Muscle of leg (tissue), 11 donors: ENCODE data around the gene ADAM11. TPM values are rescaled to one million over a fixed set of nuclear protein-coding genes. Genes with fewer than 3 reads are reported as not detected.
"Not testable (repeated sequence)": the region's sequence is repeated elsewhere in the genome, so short reads cannot be mapped to it uniquely, and the experiment has no call there.

Source experiments
- DNase-seq: peaks from one replicate; pipeline ENCODE4 v3.0.0; 2013
- H3K27ac ChIP-seq: one replicate; pipeline ENCODE4 v1.5.1; 2013; ENCODE audit warnings: mild to moderate bottlenecking, low read length, control low read depth
- H3K27me3 ChIP-seq: one replicate; pipeline ENCODE4 v1.6.1; 2013; ENCODE audit warnings: low read length; ENCODE audit not compliant: control insufficient read depth, insufficient read depth
- H3K36me3 ChIP-seq: one replicate; pipeline ENCODE4 v1.6.1; 2013; ENCODE audit warnings: low read length; ENCODE audit not compliant: control insufficient read depth, insufficient read depth
- H3K4me1 ChIP-seq: one replicate; pipeline ENCODE4 v1.6.1; 2013; ENCODE audit warnings: low read length; ENCODE audit not compliant: control insufficient read depth, insufficient read depth
- H3K4me3 ChIP-seq: one replicate; pipeline ENCODE4 v1.5.1; 2013; ENCODE audit warnings: low read length, control low read depth
- H3K9me3 ChIP-seq: replicated peaks from 2 replicates; pipeline ENCODE4 v1.6.1; 2013; ENCODE audit warnings: low read depth, low read length; ENCODE audit not compliant: control insufficient read depth
- WGBS: methylation state at CpG from one replicate; pipeline ENCODE4 v1.1.5; 2013; ENCODE audit warnings: missing lambda C conversion rate; ENCODE audit not compliant: insufficient coverage; 5-methylcytosine and 5-hydroxymethylcytosine counted together
- polyA plus RNA-seq, 8 donors: library from polyadenylated mRNA; unstranded; fragments of 120-200 nt; gene quantifications; one replicate each; pipeline versions ENCODE4 v1.2.1 to v1.2.3, GENCODE V29; 2013; ENCODE audit warnings: inconsistent platforms in 1 of 8, low replicate concordance in 1 of 8; ENCODE audit not compliant: insufficient read length in 8 of 8, insufficient read depth in 1 of 8
- total RNA-seq: library from RNA; stranded (reverse); fragments of 120-200 nt; gene quantifications from one replicate; pipeline ENCODE4 v1.2.4, GENCODE V29; 2013

The ADAM11 gene
- total and polyA plus RNA-seq, 9 donors = 1.3 to 4.3 (median 2.3) TPM

GRCh38 chr17:44795928-44796327 lies 37.1 kb downstream of the ADAM11 start:
- Histone ChIP-seq H3K4me3 (no peak overlapping the region), H3K9me3 (no peaks in the 10 kb centered on the region), H3K36me3 (peaks cover 16% of the 10 kb centered on the region), H3K27ac (peak overlapping the region; percentile 85), H3K4me1 (peaks cover 28% of the 10 kb centered on the region), H3K27me3 (no peaks in the 10 kb centered on the region)
- WGBS = 64% methylated on average over 8 of the region's 10 CpGs
- no peak for DNase-seq

GRCh38 chr17:44796731-44797130 lies 37.9 kb downstream of the ADAM11 start:
- WGBS = 90% methylated on average over 2 of the region's 9 CpGs
- Histone ChIP-seq H3K4me1 (peaks cover 28% of the 10 kb centered on the region), H3K27ac (no peak overlapping the region), H3K27me3 (no peaks in the 10 kb centered on the region), H3K4me3 (no peak overlapping the region), H3K36me3 (peaks cover 16% of the 10 kb centered on the region), H3K9me3 (no peaks in the 10 kb centered on the region)
- no peak for DNase-seq

- Histone ChIP-seq H3K36me3 (peaks cover 18% of the 10 kb centered on the region), H3K27ac (no peak overlapping the region), H3K4me3 (no peak overlapping the region), H3K27me3 (no peaks in the 10 kb centered on the region), H3K4me1 (peaks cover 28% of the 10 kb centered on the region), H3K9me3 (no peaks in the 10 kb centered on the region)
- DNase-seq = no peak
- 74% methylated on average over 6 of the region's 11 CpGs for WGBS
Observed at GRCh38 chr17:44797802-44798201, 39.0 kb downstream of the ADAM11 start.

DNA sequence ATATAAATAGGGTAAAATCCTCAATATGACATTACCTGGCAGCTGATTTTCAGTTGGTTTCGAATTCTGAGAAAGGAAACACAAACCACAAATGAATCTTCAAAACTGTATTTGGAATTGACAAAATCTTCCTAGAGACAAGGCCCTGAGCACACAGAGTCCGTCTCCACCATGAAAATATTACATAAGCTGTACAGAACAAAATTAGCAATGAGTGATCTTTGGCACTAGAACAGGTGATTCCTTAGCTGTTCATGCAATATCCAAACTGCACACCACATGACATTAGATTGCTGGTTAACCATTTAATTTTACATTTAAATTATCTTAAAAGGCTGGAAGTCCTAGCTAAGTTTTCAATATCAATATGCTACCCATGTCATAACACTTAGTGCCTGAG lies 39.6 kb downstream of the ADAM11 start:
- DNase-seq = no peak
- no peaks in the 10 kb centered on the region for H3K9me3 ChIP-seq
- peaks cover 28% of the 10 kb centered on the region for H3K4me1 ChIP-seq
- H3K27ac ChIP-seq = no peak overlapping the region
- H3K4me3 ChIP-seq = no peak overlapping the region
- no CpG with 5 or more reads among the region's 2 CpGs for WGBS
- H3K36me3 ChIP-seq = peaks cover 22% of the 10 kb centered on the region
- H3K27me3 ChIP-seq = no peaks in the 10 kb centered on the region

DNA sequence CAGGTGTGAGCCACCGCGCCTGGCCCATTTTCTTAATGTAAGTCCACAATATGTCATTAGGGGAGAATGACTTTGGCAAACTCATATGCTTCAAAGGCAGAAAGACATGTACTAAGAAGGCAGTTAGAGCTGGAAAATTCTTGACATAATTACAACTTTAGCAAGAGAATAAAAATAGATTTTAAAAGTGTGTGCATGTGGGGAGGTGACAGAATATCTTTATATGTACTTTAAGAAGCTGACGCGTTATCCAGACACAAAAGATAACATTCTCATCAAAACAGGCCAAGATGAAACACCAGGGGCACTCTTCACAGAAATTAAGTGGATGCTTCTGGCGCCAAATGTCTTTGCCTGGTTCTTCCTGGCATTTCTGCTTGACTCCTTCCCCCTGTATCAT lies 43.1 kb downstream of the ADAM11 start:
- no peaks in the 10 kb centered on the region for H3K27me3 ChIP-seq
- H3K4me3 ChIP-seq = no peak overlapping the region
- H3K9me3 ChIP-seq = no peaks in the 10 kb centered on the region
- H3K27ac ChIP-seq = no peak overlapping the region
- WGBS = 90% methylated on average over 2 of the region's 5 CpGs
- peaks cover 46% of the 10 kb centered on the region for H3K36me3 ChIP-seq
- H3K4me1 ChIP-seq = peaks cover 5% of the 10 kb centered on the region
- DNase-seq = no peak

GRCh38 chr17:44804302-44805089 lies 45.7 kb downstream of the ADAM11 start:
- H3K27me3 ChIP-seq = no peaks in the 10 kb centered on the region
- WGBS = 60% methylated on average over 6 of the region's 10 CpGs
- H3K27ac ChIP-seq = peak overlapping the region; percentile 9
- DNase-seq = peak; percentile 89
- H3K4me1 ChIP-seq = peaks cover 8% of the 10 kb centered on the region
- H3K4me3 ChIP-seq = no peak overlapping the region
- H3K9me3 ChIP-seq = no peaks in the 10 kb centered on the region
- H3K36me3 ChIP-seq = peaks cover 36% of the 10 kb centered on the region

GRCh38 chr17:44807093-44807816 lies 48.5 kb downstream of the ADAM11 start:
- WGBS = no CpG with 5 or more reads among the region's 4 CpGs
- no peak overlapping the region for H3K27ac ChIP-seq
- H3K4me3 ChIP-seq = no peak overlapping the region
- H3K9me3 ChIP-seq = no peaks in the 10 kb centered on the region
- peaks cover 8% of the 10 kb centered on the region for H3K4me1 ChIP-seq
- H3K36me3 ChIP-seq = peaks cover 27% of the 10 kb centered on the region
- no peak for DNase-seq
- no peaks in the 10 kb centered on the region for H3K27me3 ChIP-seq

DNA sequence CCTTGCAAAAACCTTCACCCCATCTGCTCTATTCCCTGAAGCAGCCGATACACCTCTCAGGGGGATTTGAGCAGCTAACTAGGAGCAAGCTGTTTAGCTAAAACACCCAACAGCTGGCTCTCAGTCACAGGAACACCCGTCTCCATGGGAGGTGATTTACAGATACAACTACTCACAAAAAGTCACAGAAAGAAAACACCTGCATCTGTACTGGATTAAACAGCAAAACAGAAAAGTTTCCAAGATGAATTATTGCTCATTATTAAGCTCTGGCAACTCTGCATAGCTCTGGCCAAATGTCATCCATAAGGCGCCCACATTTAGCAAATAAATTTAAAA lies 49.0 kb downstream of the ADAM11 start:
- Histone ChIP-seq H3K4me1 (peaks cover 8% of the 10 kb centered on the region), H3K9me3 (no peaks in the 10 kb centered on the region), H3K27ac (no peak overlapping the region), H3K4me3 (no peak overlapping the region), H3K36me3 (peaks cover 27% of the 10 kb centered on the region), H3K27me3 (no peaks in the 10 kb centered on the region)
- peak; percentile 49 for DNase-seq
- WGBS = no CpG with 5 or more reads among the region's 3 CpGs

- Histone ChIP-seq H3K4me3 (no peak overlapping the region), H3K9me3 (no peaks in the 10 kb centered on the region), H3K27ac (no peak overlapping the region), H3K27me3 (no peaks in the 10 kb centered on the region), H3K36me3 (peaks cover 26% of the 10 kb centered on the region), H3K4me1 (peaks cover 8% of the 10 kb centered on the region)
- DNase-seq = no peak
- no CpG with 5 or more reads among the region's 4 CpGs for WGBS
Observed at GRCh38 chr17:44808156-44808555, 49.4 kb downstream of the ADAM11 start.

DNA sequence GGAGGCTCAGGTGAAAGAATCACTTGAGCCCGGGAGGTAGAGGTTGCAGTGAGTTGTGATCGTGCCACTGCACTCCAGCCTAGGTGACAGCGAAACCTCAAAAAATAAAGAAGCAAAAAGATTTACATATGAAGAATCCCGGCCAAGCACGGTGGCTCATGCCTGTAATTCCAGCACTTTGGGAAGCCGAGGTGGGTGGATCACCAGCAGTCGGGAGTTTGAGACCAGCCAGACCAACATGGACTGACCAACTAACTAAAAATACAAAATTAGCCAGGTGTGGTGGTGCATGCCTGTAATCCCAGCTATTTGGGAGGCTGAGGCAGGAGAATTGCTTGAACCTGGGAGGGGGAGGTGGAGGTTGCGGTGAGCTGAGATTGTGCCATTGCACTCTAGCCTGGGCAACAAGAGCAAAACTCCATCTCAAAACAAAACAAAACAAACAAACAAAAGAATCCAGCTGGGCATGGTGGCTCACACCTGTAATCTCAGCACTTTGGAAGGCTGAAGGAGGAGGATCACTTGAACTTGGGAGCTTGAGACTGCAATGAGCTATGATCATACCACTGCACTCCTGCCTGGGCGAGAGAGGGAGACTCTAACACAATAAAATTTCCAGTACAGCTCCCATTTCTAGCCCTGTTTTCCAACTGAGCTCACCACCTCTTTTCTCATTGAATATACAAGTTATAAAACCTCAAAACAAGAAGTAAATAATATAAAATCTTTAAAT lies 50.0 kb downstream of the ADAM11 start:
- H3K27ac ChIP-seq, H3K9me3 ChIP-seq, H3K4me1 ChIP-seq, DNase-seq, H3K27me3 ChIP-seq, H3K4me3 ChIP-seq: not testable (repeated sequence)
- WGBS = 92% methylated on average over 6 of the region's 9 CpGs
- peaks cover 20% of the 10 kb centered on the region for H3K36me3 ChIP-seq
